ENCODE results near the gene ZSCAN29.

DNA sequence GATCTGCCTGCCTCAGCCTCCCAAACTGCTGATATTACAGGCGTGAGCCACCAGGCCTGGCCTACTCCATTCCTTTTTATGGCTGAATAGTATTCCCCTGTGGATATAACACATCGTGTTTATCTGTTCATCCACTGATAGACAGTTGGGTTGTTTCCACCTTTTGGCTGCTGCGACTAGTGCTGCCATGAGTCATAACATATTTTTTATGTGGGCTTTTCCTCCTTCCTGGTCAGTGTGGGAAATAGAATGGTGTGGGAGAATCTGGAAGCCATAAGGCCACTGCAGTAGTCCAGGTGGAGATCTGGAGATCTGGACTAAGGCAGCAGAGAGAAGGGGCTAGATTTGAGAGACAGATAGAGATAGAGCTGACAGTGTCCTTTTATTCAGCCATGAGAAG is 56.7 kb downstream of the ZSCAN29 start:
- TF ChIP-seq, protein P1, sequence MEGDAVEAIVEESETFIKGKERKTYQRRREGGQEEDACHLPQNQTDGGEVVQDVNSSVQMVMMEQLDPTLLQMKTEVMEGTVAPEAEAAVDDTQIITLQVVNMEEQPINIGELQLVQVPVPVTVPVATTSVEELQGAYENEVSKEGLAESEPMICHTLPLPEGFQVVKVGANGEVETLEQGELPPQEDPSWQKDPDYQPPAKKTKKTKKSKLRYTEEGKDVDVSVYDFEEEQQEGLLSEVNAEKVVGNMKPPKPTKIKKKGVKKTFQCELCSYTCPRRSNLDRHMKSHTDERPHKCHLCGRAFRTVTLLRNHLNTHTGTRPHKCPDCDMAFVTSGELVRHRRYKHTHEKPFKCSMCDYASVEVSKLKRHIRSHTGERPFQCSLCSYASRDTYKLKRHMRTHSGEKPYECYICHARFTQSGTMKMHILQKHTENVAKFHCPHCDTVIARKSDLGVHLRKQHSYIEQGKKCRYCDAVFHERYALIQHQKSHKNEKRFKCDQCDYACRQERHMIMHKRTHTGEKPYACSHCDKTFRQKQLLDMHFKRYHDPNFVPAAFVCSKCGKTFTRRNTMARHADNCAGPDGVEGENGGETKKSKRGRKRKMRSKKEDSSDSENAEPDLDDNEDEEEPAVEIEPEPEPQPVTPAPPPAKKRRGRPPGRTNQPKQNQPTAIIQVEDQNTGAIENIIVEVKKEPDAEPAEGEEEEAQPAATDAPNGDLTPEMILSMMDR (IDR thresholded peaks at IDR 0.05): no peak
- no peak for TF ChIP-seq POLR2A (IDR thresholded peaks at IDR 0.05)
